KG1 (cell line): ENCODE data around the gene GARRE1.
"Not testable (repeated sequence)": the region's sequence is repeated elsewhere in the genome, so short reads cannot be mapped to it uniquely, and the experiment has no call there.

Experiments
- DNase-seq: peaks from one replicate; lab custom pipeline; 2025; lab: John Stamatoyannopoulos, UW

The GARRE1 gene, protein sequence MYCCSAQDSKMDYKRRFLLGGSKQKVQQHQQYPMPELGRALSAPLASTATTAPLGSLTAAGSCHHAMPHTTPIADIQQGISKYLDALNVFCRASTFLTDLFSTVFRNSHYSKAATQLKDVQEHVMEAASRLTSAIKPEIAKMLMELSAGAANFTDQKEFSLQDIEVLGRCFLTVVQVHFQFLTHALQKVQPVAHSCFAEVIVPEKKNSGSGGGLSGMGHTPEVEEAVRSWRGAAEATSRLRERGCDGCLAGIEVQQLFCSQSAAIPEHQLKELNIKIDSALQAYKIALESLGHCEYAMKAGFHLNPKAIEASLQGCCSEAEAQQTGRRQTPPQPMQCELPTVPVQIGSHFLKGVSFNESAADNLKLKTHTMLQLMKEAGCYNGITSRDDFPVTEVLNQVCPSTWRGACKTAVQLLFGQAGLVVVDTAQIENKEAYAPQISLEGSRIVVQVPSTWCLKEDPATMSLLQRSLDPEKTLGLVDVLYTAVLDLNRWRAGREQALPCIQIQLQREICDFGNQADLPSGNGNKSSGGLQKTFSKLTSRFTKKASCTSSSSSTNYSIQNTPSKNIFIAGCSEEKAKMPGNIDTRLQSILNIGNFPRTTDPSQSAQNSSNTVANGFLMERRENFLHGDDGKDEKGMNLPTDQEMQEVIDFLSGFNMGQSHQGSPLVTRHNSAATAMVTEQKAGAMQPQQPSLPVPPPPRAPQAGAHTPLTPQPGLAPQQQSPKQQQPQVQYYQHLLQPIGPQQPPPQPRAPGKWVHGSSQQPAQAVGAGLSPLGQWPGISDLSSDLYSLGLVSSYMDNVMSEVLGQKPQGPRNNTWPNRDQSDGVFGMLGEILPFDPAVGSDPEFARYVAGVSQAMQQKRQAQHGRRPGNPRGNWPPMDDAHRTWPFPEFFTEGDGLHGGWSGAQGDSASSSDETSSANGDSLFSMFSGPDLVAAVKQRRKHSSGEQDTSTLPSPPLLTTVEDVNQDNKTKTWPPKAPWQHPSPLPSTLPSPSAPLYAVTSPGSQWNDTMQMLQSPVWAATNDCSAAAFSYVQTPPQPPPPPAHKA (N-terminal part only)

DNA sequence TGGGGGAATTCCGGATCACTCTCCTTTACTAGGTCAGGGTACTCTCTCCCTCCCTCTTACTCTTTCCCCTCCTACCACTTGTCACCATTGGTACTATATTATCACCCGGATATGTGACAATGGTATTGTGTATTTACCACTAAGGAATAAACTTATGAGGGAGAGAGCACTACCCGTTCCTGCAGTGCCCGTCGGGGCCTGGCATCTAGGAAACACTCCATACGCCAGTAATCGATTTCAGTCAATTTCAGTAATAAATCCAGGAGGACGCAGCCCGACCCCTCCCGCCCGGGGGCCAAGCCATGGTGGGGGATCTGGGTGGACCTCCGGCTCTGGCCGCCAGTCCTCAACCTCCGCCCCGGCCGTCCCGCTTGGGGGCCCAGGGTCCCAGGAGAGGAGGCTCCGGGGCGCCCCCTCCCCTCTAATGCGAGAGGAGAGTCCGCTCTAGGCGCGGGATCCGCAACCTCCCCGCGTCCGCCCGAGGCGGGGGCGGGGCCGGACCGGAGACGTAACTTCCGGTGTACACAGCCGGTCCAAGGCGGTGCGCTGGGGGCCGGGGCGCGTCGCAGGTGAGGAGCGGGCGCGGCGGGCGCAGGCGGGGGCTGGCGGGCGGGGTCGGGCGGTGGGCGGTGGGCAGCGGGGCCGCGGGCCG, at the start of gene GARRE1:
Gene GARRE1 (plus strand): TSS at position 509 of the 652 bp plus-strand sequence. CDS start 45,920 bp downstream, outside the sequence.
- DNase-seq = no peak

DNA sequence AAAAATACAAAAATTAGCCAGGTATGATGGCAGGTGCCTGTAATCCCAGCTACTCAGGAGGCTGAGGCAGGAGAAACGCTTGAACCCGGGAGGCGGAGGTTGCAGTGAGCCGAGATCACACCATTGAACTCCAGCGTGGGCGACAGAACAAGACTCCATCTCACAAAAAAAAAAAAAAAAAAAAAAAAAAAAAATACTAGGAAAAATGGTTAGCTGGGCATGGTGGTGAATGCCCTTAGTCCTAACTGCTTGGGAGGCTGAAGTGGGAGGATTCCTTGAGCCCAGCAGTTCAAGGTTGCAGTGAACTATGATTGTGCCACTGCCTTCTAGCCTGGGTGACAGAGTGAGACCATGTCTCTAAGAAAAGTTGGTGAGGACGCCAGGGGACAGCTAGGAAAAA, 49.0 kb upstream of the GARRE1 start:
- DNase-seq = not testable (repeated sequence)

- DNase-seq = no peak
These were observed 46.0 kb upstream of the GARRE1 start for GRCh38 chr19:34208291-34208884.

DNA sequence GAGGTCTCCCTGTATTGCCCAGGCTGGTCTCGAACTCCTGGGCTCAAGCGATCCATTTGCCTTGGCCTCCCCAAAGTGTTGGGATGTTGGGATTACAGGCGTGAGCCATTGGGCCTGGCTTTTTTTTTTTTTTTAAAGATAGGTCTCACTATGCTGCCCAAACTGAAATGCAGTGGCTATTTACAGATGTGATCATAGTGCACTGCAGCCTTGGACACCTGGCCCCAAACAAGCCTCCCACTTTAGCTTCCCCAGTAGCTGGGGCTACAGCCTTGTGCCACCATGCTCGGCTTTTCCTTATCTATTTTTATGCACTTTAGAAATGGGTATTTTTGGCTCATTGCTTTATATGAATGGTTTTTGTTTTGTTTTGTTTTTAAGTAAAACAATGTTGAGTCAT, 44.6 kb upstream of the GARRE1 start:
- DNase-seq = no peak

- no peak for DNase-seq
These were observed 41.1 kb upstream of the GARRE1 start for GRCh38 chr19:34213283-34213682.

GRCh38 chr19:34214040-34214439, 40.3 kb upstream of the GARRE1 start:
- DNase-seq = no peak

GRCh38 chr19:34215006-34215665, 39.2 kb upstream of the GARRE1 start:
- DNase-seq = no peak

DNA sequence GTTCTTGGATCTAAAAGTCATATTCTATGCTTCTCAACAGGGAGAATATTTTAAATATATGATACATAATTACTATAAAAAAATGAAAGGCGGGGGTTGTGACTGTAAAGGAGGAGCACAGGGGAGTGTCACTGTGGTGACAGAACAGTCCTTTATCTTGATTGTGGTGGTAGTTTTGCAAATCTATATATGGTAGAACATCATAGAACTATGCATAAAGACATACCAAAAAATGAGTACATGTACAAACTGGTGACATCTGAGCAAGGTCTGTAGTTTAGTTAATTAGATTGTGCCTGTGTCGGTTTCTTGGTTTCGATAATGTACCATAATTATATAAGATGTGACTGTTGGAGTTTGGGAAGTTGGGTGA, 38.7 kb upstream of the GARRE1 start:
- DNase-seq = no peak

DNA sequence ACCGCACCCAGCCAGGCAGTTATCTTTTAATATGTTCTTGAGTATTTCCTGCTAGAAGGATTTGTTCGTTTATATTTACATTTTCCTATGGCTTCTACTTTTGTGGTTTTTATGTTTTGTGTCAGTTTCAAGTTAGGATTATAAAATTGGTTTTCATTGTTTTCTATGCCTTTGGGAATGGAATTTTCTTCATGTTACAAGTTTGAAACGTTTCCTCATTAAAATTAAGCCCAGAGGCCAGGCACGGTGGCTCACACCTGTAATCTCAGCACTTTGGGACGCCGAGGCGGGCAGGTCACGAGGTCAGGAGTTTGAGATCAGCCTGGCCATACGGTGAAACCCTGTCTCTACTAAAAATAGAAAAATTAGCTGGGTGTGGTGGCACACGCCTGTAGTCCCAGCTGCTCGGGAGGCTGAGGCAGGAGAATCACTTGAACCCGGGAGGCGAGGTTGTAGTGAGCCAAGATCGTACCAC, 37.6 kb upstream of the GARRE1 start:
- not testable (repeated sequence) for DNase-seq

DNA sequence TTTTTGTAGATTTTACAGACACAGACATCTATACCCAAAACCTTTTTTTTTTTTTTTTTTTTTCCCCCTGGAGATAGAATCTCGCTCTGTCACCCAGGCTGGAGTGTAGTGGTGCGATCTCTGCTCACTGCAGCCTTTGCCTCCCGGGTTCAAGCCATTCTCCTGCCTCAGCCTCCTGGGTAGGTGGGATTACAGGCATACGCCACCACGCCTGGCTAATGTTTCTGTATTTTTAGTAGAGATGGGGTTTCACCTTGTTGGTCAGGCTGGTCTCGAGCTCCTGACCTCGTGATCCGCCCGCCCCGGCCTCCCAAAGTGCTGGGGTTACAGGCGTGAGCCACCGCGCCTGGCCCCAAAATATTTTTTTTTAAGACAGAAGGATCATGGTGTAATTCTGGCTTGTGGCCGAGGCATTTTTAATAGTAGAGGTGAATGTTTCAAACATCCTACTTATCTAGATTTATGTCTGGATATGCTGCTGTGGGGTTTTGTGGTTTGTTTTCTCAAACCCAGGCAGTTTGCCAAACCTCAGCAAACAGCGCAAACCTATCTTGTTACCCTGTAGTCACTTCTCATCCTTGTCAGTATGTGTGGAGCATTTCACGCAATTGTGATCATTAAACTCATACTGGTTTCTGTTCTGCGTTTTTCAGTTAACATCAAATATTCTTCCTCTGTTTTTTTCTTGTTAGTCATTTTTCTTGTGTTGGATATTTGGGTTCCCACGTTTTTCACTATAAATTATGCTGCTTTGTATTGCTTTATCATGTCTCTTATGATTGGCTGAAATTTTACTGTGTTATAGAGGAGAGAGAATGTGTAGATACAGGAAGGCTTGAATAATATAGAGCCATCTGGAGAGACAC, 36.2 kb upstream of the GARRE1 start:
- peak; percentile 19 for DNase-seq

- DNase-seq = no peak
These were observed 35.6 kb upstream of the GARRE1 start for GRCh38 chr19:34218818-34219164.

DNA sequence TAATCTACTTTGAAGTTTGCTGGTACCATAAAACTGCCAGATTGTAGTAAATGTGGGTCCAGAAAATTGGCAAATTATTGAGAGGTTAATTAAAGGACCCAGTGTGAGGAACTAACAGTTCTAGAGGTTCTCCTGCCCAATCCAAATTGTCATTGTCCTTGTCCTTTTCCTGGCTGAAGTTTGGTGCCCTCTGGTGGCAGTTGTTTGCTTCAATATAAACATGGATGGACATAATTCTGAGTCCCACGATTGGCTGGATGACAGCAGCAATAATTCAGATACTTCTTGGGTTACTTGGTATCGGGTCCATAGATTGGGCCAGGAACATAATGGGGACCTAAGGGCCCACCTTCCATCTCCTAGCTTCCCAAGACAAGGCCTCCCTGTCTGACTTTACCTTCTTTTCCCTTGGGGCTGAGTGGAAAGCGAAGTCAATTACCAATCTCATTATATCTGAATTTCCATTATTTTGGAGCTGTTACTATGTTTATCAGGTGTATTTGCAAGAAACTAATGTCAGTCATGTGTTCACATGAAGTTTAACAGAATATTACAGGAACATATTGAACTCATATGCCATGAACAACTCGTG, 33.8 kb upstream of the GARRE1 start:
- no peak for DNase-seq

- no peak for DNase-seq
These were observed 32.0 kb upstream of the GARRE1 start for GRCh38 chr19:34222386-34222785.

DNA sequence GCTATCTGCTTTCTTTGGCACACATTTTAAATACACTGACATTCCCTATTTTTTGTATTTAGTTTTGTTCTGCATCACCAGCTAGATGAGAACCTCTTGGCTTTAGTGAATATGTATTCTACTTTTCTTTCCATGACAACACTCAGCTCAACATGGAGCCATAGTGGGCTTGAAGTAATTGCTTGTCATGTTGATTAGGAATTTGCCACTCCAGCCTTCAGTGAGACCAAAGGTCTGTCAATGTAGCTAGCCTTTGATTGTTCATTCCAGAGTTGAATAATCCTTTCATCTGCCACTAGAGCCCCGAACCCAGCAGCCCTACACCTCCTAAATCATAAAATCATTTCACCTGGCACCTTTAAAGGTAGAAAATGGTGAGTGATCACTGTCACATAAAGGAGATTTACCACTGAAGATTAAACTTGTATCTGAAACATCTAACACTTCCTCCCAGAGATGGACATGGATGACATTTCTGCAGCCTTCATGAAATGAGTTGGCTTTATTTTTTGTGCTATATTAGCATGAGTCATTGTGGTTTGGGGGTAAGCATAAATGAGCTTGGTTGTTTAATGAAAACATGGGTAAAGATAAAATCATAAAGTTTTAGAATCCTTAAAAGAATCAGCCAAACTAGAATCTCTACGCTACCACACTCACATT, 29.2 kb upstream of the GARRE1 start:
- no peak for DNase-seq

DNA sequence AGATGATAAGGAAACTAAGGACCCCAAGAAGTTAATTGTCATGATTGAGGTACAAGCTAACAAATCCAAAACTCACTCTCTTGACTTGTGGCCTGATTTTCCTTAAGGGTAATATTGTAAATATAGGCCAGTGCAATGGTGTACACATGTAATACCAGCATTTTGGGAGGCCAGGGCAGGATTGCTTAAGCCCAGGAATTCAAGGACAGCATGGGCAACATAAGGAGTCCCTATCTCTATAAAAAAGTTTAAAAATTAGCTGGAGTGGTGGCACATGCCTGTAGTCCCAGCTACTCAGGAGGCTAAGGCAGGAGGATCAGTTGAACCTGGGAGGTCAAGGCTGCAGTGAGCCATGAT, 28.7 kb upstream of the GARRE1 start:
- no peak for DNase-seq

GRCh38 chr19:34226036-34226435, 28.3 kb upstream of the GARRE1 start:
- DNase-seq = no peak

GRCh38 chr19:34228347-34228746, 26.0 kb upstream of the GARRE1 start:
- no peak for DNase-seq

GRCh38 chr19:34228762-34229161, 25.6 kb upstream of the GARRE1 start:
- no peak for DNase-seq

DNA sequence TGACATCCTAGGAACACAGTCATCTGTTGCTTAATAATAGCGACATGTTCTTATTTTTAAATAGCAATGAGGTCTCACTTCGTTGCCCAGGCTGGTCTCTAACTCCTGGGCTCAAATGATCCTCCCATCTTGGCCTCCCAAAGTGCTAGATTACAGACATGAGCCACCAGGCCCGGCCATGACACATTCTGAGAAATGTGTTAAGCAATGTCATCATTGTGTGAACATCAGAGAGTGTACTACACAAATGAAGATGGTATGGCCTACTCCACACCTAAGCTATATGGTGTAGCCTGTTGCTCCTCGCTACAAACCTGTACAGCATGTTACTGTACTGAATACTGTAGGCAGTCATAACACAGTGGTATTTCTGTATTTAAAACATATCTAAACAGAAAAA, 24.6 kb upstream of the GARRE1 start:
- no peak for DNase-seq
